A549 (cell line): ENCODE results near the gene SNX15. TPM values are rescaled to one million over a fixed set of nuclear protein-coding genes. Genes with fewer than 3 reads are reported as not detected.

Experiments used
- ATAC-seq, 2 experiments: fragments of 200-7000 bp in 1 of 2; fragments of >200 bp in 1 of 2; cut with Nextera tagmentation in 1 of 2; cut with Tn5 transposase in 1 of 2; 3 replicates each; pipeline versions ENCODE4 v1.8.0 to v1.9.1; 2018 to 2020; ENCODE audit warnings: mild to moderate bottlenecking in 1 of 2, moderate library complexity in 1 of 2
- CTCF ChIA-PET: fragments of 300-600 bp; sonication (Branson Sonifier 250); formaldehyde crosslinking; extraction: SDS; loops from one replicate; lab custom pipeline; 2021; ENCODE audit warnings: antibody characterized with exemption, inconsistent platforms; lab: Yijun Ruan, JAX
- POLR2A ChIA-PET: fragments of 350-600 bp; formaldehyde crosslinking; extraction: SDS; loops from one replicate; lab custom pipeline; 2021; ENCODE audit warnings: antibody characterized with exemption, inconsistent platforms; lab: Yijun Ruan, JAX
- DNase-seq, 2 experiments: peaks; one replicate each; pipeline versions ENCODE4 v3.0.0 to v3.0.0-alpha.2; 2011 to 2016; ENCODE audit warnings: low read depth in 1 of 2, low spot score in 1 of 2
- FAIRE-seq: peaks from 2 replicates; lab custom pipeline; 2011; peaks lifted over from hg19 to GRCh38; lab: Jason Lieb, UNC
- H3K27ac ChIP-seq, 2 experiments: fragments of >200 bp; sonication (Bioruptor Twin); formaldehyde crosslinking; 3 replicates each; pipeline ENCODE4 v1.5.1; 2016 to 2017
- H3K4me1 ChIP-seq: fragments of >200 bp; sonication (Bioruptor Twin); formaldehyde crosslinking; 3 replicates; pipeline ENCODE4 v1.6.1; 2016
- H3K4me2 ChIP-seq: fragments of >200 bp; sonication (Bioruptor Twin); formaldehyde crosslinking; 3 replicates; pipeline ENCODE4 v1.6.1; 2016
- H3K4me3 ChIP-seq: fragments of >200 bp; sonication (Bioruptor Twin); formaldehyde crosslinking; 3 replicates; pipeline ENCODE4 v1.5.1; 2016
- H3K9me3 ChIP-seq: fragments of >200 bp; sonication (Bioruptor Twin); formaldehyde crosslinking; 3 replicates; pipeline ENCODE4 v1.6.1; 2016
- BHLHE40 ChIP-seq: IDR thresholded peaks from 2 replicates; pipeline ENCODE4 v1.6.1; 2012; ENCODE audit warnings: low read depth, low read length, inconsistent platforms
- EHF ChIP-seq: fragments of 250-450 bp; sonication (Bioruptor Pico); IDR thresholded peaks from 2 replicates; pipeline ENCODE4 v1.5.0; 2020; ENCODE audit warnings: mild to moderate bottlenecking
- ELK1 ChIP-seq: fragments of 150-350 bp; IDR thresholded peaks from 2 replicates; pipeline ENCODE4 v1.6.1; 2014; ENCODE audit warnings: low read depth, mild to moderate bottlenecking, low read length
- EP300 ChIP-seq, 2 experiments: fragments of >200 bp; sonication (Bioruptor Twin); formaldehyde crosslinking; IDR thresholded peaks; 2 replicates in 1 of 2; 3 replicates in 1 of 2; pipeline ENCODE4 v1.6.1; 2016 to 2017
- FOXS1 ChIP-seq: fragments of 250-450 bp; sonication (Bioruptor Pico); IDR thresholded peaks from 2 replicates; pipeline ENCODE4 v1.5.0; 2020; ENCODE audit warnings: mild to moderate bottlenecking, moderate library complexity
- HOXB13 ChIP-seq: fragments of 250-450 bp; sonication (Bioruptor Pico); IDR thresholded peaks from 2 replicates; pipeline ENCODE4 v1.5.0; 2020; ENCODE audit warnings: low read depth, mild to moderate bottlenecking, moderate library complexity
- HOXB5 ChIP-seq: fragments of 250-450 bp; sonication (Bioruptor Pico); IDR thresholded peaks from 2 replicates; pipeline ENCODE4 v1.5.0; 2020; ENCODE audit warnings: mild to moderate bottlenecking, moderate library complexity
- JUN ChIP-seq, 2 experiments: fragments of >200 bp; sonication (Bioruptor Twin); formaldehyde crosslinking; IDR thresholded peaks; 2 replicates in 1 of 2; 3 replicates in 1 of 2; pipeline ENCODE4 v1.6.1; 2016 to 2017
- KDM5A ChIP-seq: fragments of 200-600 bp; sonication (generic); IDR thresholded peaks from 2 replicates; pipeline ENCODE4 v1.6.1; 2016; ENCODE audit warnings: antibody characterized with exemption, mild to moderate bottlenecking
- MAX ChIP-seq: IDR thresholded peaks from 2 replicates; pipeline ENCODE4 v1.6.1; 2012
- MYC ChIP-seq: IDR thresholded peaks from 2 replicates; pipeline ENCODE4 v1.6.1; 2012; ENCODE audit warnings: mild to moderate bottlenecking, inconsistent platforms, low read length, improper control_type of control experiment, borderline replicate concordance
- NFE2L2 ChIP-seq: fragments of 150-350 bp; conservative IDR thresholded peaks from 2 replicates; pipeline ENCODE4 v1.6.1; 2014; ENCODE audit warnings: low read length
- NPAS2 ChIP-seq: fragments of 250-450 bp; sonication (Bioruptor Pico); IDR thresholded peaks from 2 replicates; pipeline ENCODE4 v1.8.0; 2022; ENCODE audit warnings: mild to moderate bottlenecking, moderate library complexity, borderline replicate concordance
- NR3C1 ChIP-seq: fragments of >200 bp; sonication (Bioruptor Twin); formaldehyde crosslinking; IDR thresholded peaks from 3 replicates; pipeline ENCODE4 v1.6.1; 2017
- REST ChIP-seq: fragments of 200-600 bp; sonication (generic); IDR thresholded peaks from 2 replicates; pipeline ENCODE4 v1.6.1; 2016; ENCODE audit warnings: antibody characterized with exemption, mild to moderate bottlenecking, moderate library complexity
- RFX5 ChIP-seq: fragments of 450-650 bp; IDR thresholded peaks from 2 replicates; pipeline ENCODE4 v1.7.1; 2014; ENCODE audit warnings: antibody characterized with exemption, mild to moderate bottlenecking, moderate library complexity
- RNF2 ChIP-seq: fragments of 200-600 bp; sonication (generic); IDR thresholded peaks from 2 replicates; pipeline ENCODE4 v1.6.1; 2016; ENCODE audit warnings: low read depth, mild to moderate bottlenecking, antibody characterized with exemption, moderate library complexity, borderline replicate concordance
- TFCP2L1 ChIP-seq: fragments of 250-450 bp; sonication (Bioruptor Pico); IDR thresholded peaks from 2 replicates; pipeline ENCODE4 v1.5.0; 2021; ENCODE audit warnings: mild to moderate bottlenecking
- TP53 ChIP-seq: fragments of 250-450 bp; sonication (Bioruptor Pico); IDR thresholded peaks from 2 replicates; pipeline ENCODE4 v1.5.0; 2021; ENCODE audit warnings: mild to moderate bottlenecking, moderate library complexity
- ZC3H11A ChIP-seq: fragments of 450-650 bp; IDR thresholded peaks from 2 replicates; pipeline ENCODE4 v1.6.1; 2014; ENCODE audit warnings: antibody characterized with exemption, mild to moderate bottlenecking
- ZFP36 ChIP-seq: fragments of 450-650 bp; IDR thresholded peaks from 2 replicates; pipeline ENCODE4 v1.6.1; 2014; ENCODE audit warnings: borderline replicate concordance; ENCODE audit not compliant: partially characterized antibody
- ZSCAN20 ChIP-seq: fragments of 250-450 bp; sonication (Bioruptor Pico); IDR thresholded peaks from 2 replicates; pipeline ENCODE4 v1.8.0; 2022; ENCODE audit warnings: mild to moderate bottlenecking, moderate library complexity
- WGBS: methylation state at CpG from one replicate; pipeline ENCODE4 v1.1.6; 2017; ENCODE audit errors: missing lambda C conversion rate; 5-methylcytosine and 5-hydroxymethylcytosine counted together
- polyA plus RNA-seq, 4 experiments: library from polyadenylated mRNA; depleted of rRNA in 3 of 4; stranded (reverse); fragments of >200 nt; fragmentation: RNase III in 1 of 4; extraction: RNeasy Plus Mini Kit Qiagen cat#74134 plus additional on column Dnase treatment in 1 of 4; gene quantifications; 2 replicates in 3 of 4; 3 replicates in 1 of 4; pipeline ENCODE4 v1.2.3, GENCODE V29; 2011 to 2017
- TF ChIP-seq, protein P1 (sequence below): IDR thresholded peaks from 2 replicates; pipeline ENCODE4 v1.6.1; 2012

SNX15 gene
- polyA plus RNA-seq, 2 of the 4 experiments (the other 2 are of a cell fraction): 13.4 to 17.0 TPM

GRCh38 chr11:65063532-65063931, 36.3 kb downstream of the SNX15 start:
- Histone ChIP-seq H3K4me3 (no peak overlapping the region), H3K4me1 (no peaks in the 10 kb centered on the region), H3K9me3 (no peaks in the 10 kb centered on the region), H3K4me2 (no peak overlapping the region), H3K27ac (no peak overlapping the region)
- DNase-seq (no peak), ATAC-seq (no peak; a peak in 1 of 6 replicates), FAIRE-seq (no peak)
- POLR2A ChIA-PET: no interaction called here
- TF ChIP-seq RNF2 (no peak), NPAS2 (CRISPR knock-in tag) (no peak), KDM5A (no peak), ZSCAN20 (CRISPR knock-in tag) (no peak), FOXS1 (no peak), MYC (no peak), BHLHE40 (no peak), RFX5 (no peak), EP300 (IDR thresholded peaks at IDR 0.05) (no peak), NFE2L2 (no peak)
- CTCF ChIA-PET: interaction anchor here (0.8 to 3.7 kb wide), 3 partner anchors 9 to 50 kb away, joined by 3 to 16 read pairs (median 3); partner anchors contain the start of gene ARL2
- 57% methylated on average over 3 of the region's 3 CpGs for WGBS

DNA sequence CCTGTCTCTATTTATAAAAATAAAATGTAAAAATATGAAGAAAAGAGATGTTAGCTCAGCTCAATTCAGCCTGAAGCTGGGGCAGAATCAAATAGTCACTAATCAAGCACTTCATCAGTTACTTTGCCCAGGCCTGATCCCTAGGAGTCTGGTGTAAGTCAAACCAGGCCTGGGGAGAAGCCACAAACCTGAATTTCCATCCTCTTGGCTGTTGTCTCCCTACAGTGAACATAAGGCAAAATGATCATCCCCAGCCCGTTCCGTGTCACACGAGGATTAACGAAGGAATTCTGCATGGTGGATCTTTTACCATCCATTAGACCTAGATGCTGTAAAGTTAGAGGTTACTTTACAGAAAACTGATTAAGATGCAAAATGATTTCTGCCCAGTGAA, 37.6 kb downstream of the SNX15 start:
- Histone ChIP-seq H3K9me3 (no peaks in the 10 kb centered on the region), H3K4me3 (no peak overlapping the region), H3K27ac (no peak overlapping the region), H3K4me2 (no peak overlapping the region), H3K4me1 (no peaks in the 10 kb centered on the region)
- 83% methylated on average over 4 of the region's 4 CpGs for WGBS
- POLR2A ChIA-PET: no interaction called here
- TF ChIP-seq ZFP36 (no peak), RNF2 (no peak)
- FAIRE-seq (no peak), ATAC-seq (no peak), DNase-seq (no peak)
- CTCF ChIA-PET: interaction anchor here (0.6 to 3.7 kb wide), 3 partner anchors 24 to 51 kb away, joined by 3 to 16 read pairs (median 3); partner anchors contain the start of genes ARL2 and SAC3D1

DNA sequence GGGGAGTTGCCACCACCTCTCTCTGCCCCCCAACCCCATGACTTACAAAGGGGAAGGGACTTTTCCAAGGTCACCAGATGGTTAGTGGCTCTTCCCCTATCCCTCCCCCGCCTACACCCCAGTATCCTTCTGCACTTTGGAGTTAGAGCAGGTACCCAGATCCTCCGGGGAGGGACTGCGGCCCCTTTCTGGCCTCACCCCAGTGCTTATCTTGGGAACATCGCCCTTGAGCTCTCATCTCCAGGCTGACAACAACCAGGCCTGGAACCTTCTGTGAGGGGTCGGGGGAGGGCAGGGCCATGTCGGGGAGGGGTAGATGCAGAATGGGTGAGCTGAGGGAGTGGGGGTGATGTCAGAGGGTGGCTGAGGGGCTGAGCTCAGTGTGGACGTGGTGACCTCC, 38.6 kb downstream of the SNX15 start:
- CTCF ChIA-PET: interaction anchor here (0.9 to 1.6 kb wide), 3 partner anchors 14 to 218 kb away, joined by 3 to 4 read pairs (median 3); no protein-coding TSS in a partner anchor
- H3K27ac ChIP-seq: no peak overlapping the region
- FAIRE-seq: no peak
- ATAC-seq: no peak
- no peaks in the 10 kb centered on the region for H3K9me3 ChIP-seq
- WGBS: 77% methylated on average over 3 of the region's 7 CpGs
- DNase-seq: no peak
- no peak overlapping the region for H3K4me2 ChIP-seq
- no peaks in the 10 kb centered on the region for H3K4me1 ChIP-seq
- no peak overlapping the region for H3K4me3 ChIP-seq
- POLR2A ChIA-PET: interaction anchor here (0.5 kb wide), 1 partner anchor 116 kb away, joined by 4 read pairs; no protein-coding TSS in a partner anchor
- no peak for TF ChIP-seq EHF (CRISPR knock-in tag)
- TF ChIP-seq HOXB5: no peak
- no peak for TF ChIP-seq JUN (IDR thresholded peaks at IDR 0.05)
- no peak for TF ChIP-seq ZSCAN20 (CRISPR knock-in tag)
- TF ChIP-seq REST: no peak
- TF ChIP-seq ZC3H11A: no peak
- TF ChIP-seq NR3C1: no peak
- TF ChIP-seq HOXB13: no peak
- no peak for TF ChIP-seq TFCP2L1 (CRISPR knock-in tag)
- no peak for TF ChIP-seq MAX
- TF ChIP-seq NPAS2 (CRISPR knock-in tag): no peak
- TF ChIP-seq ELK1: no peak
- TF ChIP-seq, protein P1, sequence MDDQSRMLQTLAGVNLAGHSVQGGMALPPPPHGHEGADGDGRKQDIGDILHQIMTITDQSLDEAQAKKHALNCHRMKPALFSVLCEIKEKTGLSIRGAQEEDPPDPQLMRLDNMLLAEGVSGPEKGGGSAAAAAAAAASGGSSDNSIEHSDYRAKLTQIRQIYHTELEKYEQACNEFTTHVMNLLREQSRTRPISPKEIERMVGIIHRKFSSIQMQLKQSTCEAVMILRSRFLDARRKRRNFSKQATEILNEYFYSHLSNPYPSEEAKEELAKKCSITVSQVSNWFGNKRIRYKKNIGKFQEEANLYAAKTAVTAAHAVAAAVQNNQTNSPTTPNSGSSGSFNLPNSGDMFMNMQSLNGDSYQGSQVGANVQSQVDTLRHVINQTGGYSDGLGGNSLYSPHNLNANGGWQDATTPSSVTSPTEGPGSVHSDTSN: no peak
- TF ChIP-seq TP53 (CRISPR knock-in tag): no peak
